PC-9 (cell line): ENCODE data around the gene TOM1.

Experiments
- EZH2 ChIP-seq: fragments of 200-600 bp; sonication (generic); IDR thresholded peaks from 2 replicates; pipeline ENCODE4 v1.8.0; 2017; ENCODE audit warnings: antibody characterized with exemption, low read depth
- TF ChIP-seq, protein P1 (sequence below): fragments of 200-600 bp; sonication (generic); conservative IDR thresholded peaks from 2 replicates; pipeline ENCODE4 v1.6.1; 2017; ENCODE audit warnings: mixed run types, antibody characterized with exemption, mild to moderate bottlenecking, moderate library complexity

DNA sequence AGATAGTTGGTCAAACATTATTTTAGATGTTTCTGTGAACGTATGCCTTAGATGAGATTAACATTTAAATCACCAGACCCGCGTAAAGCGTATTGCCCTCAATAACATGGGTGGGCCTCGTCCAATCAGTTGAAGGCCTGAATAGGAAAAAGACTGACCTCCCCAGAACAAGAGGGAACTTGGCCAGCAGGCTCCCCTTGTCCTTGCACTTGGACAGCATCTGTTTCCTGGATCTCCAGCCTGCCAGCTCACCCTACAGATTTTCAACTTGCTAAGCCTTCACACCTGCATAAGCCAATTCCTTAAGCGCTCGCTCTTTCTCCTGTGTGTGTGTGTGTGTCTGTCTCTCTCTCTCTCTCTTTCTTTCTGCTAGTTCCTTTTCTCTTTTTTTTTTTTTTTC lies 8.2 kb downstream of the TOM1 start:
- TF ChIP-seq, protein P1, sequence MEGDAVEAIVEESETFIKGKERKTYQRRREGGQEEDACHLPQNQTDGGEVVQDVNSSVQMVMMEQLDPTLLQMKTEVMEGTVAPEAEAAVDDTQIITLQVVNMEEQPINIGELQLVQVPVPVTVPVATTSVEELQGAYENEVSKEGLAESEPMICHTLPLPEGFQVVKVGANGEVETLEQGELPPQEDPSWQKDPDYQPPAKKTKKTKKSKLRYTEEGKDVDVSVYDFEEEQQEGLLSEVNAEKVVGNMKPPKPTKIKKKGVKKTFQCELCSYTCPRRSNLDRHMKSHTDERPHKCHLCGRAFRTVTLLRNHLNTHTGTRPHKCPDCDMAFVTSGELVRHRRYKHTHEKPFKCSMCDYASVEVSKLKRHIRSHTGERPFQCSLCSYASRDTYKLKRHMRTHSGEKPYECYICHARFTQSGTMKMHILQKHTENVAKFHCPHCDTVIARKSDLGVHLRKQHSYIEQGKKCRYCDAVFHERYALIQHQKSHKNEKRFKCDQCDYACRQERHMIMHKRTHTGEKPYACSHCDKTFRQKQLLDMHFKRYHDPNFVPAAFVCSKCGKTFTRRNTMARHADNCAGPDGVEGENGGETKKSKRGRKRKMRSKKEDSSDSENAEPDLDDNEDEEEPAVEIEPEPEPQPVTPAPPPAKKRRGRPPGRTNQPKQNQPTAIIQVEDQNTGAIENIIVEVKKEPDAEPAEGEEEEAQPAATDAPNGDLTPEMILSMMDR = no peak
- TF ChIP-seq EZH2 = no peak
